Measurements from ENCODE around the gene ELMO1. TPM values are rescaled to one million over a fixed set of nuclear protein-coding genes. Genes with fewer than 3 reads are reported as not detected.

Gene ELMO1
- total RNA-seq, 2 donors from 2014 or later = 32.2 to 46.7 TPM

DNA sequence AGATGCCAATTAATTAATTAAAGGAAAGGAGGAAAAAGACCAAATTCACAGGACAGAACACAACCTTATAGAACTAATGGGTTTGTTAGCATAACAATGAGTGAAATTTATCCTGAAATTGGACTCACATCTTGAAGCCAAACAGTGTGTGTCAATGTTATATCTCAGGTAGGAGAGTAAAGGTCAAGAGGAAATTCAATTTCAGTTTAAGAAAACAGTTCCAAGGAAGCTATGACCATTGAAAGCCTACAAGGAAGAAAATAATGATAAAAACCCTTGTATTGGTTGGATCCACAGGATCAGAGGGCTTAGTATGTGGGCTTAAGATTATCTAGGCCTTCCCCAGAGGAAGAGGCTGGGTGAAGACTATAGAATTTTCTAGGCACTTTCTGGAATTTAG, 525.5 kb downstream of the ELMO1 start:
- no peak for DNase-seq (ENCODE audit: low spot score)
- intact Hi-C loops (cut with DNase I) = no loop called here

DNA sequence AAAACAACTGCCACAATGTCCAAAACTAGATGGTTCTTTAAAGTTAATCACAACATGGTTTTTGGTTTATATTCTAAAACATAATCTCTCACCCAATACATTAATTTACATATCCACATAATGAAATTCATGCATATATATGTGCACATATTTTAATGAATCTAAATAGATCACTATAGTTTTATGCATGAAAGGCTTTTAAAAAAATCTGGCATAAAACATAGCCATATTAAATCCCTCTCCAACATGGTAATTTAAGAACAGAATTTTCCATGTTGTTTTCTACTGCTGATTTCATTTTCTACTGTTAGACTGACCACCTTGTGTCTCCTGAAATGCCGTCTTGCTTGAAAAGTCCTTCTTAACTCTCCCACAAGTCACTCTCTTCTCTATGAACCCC, 528.2 kb downstream of the ELMO1 start:
- no peak for DNase-seq (ENCODE audit: low spot score)
- intact Hi-C loops (cut with DNase I) = no loop called here

DNA sequence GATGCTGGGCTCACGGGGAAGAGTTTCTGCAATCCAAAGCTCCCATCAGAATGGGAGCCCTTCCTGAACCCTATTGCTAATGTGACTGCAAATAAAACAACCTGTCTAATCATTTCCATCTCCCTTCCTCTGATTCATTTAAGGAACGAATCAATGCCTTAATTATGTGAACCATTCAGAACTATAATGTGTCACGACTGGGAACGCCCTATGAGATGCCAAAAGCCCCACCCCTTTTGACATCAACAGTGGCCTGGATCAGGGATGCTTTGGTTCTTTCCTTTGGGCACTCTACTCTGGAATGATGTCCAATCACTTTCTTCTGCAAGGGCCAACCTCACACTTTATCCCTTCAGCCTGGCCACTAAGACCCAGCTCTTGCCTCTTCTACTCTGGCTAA, 528.9 kb downstream of the ELMO1 start:
- intact Hi-C loops (cut with DNase I) = no loop called here
- no peak for DNase-seq (ENCODE audit: low spot score)

DNA sequence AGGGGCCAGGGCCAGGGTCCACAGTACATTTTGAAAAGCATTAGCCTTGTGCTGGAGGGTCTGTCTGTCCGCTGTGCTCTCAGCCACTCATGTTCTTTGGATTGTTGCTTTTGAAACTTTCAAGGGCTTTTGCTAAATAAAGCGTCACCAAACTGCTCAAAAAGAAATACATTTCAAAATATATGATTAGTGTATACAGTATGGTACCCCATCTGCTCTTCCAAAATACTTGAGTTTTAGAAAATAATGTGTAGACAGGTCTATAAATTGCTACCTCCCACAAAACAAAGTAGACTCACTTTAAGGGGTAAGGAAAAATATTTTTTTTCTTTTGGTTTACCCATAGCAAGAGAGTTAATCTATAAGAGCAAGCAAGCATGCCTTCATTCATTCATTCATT, 530.1 kb downstream of the ELMO1 start:
- intact Hi-C loops (cut with DNase I) = no loop called here
- DNase-seq (ENCODE audit: low spot score) = no peak

DNA sequence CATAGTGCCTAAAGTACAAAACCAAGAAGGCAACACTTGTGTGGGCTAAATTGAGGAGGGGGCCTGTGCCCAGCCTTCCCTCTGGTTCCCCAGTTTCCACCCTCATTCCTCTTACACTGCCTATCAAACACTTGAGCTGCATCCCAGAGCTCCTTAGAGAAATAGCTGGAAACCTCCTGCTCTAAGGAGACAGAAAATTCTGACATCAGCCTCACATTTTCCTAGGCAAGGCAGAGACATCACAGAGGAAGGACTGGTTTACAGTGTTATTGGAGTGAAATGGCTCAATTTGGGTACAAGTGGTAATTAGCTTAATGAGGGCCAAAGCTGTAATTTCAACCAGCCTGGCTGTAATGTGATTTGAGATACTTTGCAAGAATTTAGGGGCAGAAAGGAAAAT, 532.0 kb downstream of the ELMO1 start:
- intact Hi-C loops (cut with DNase I) = no loop called here
- DNase-seq (ENCODE audit: low spot score) = no peak

DNA sequence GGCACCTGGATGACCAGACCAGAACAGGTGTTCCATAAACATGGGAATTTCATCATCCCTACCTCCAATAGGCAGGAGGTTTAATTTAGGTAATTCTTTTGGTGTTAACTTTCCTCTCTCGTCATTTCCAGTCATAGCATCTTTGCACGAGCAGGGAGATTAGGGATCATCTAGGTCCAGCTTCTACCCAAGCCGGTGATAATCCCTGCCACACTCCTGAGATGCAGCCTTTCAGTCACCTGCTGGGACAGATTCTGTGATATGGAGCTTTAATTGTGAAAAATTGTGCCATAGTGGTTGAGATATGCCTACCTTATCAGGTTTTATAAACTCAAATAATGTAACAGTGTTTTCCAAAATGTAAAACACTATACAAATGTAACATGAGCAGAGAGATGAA, 532.5 kb downstream of the ELMO1 start:
- intact Hi-C loops (cut with DNase I) = no loop called here
- no peak for DNase-seq (ENCODE audit: low spot score)

DNA sequence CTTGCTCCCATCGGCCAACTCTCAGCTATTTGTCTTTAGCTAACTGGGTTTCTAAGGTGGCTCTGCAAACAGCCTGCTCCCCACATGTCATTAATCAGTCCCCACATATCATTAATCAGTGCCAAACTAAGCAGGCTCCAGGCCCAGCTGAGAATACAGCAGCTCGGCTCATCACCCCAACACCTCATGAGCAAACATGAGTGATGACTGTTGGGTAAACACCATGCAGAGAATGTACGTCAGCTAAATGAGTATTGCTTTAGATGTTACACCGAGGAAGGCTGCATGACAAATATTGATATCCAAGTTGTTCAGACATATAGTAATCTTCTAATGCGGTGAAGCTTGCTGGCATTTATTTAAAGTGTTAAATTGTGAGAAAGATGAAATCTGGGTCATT, 536.9 kb downstream of the ELMO1 start:
- DNase-seq (ENCODE audit: low spot score) = no peak
- intact Hi-C loops (cut with DNase I) = no loop called here

DNA sequence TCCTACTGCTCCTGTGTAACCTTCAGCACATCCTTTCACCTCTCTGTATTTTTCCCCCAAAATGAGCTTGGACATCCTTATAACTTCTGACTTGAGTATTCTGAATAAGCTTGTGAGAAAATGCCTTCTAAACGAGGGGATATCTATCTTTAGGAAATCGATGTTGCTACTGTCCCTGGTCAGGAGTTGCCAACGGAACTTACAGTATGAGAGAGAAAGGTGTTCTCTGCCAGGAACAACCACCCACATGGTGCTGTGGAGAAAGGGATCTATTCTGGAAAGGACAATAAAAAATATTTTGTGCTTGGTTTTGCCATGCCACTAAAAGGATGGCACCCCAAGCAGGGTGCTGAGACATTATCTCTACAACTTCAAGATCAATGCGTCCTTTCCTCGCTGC, 537.8 kb downstream of the ELMO1 start:
- intact Hi-C loops (cut with DNase I) = no loop called here
- DNase-seq (ENCODE audit: low spot score) = no peak

DNA sequence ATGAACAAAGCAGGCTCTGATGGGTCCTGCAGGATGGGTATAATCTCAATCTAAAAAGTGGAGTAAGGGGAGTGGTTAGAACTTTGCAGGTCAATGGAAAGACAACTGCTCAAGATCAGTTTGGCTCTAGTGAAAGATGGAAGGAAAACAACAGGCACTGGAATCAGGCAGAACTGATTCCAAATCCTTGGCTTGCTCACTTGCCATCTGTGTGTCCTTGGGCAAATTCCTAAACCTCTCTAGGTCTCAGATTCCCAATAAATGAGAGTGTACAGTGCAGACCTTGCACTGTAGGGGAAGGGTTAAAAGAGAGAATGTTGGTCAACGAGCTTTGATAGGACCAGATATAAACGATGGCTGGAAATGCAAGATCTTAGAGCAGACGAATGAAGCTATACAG, 538.3 kb downstream of the ELMO1 start:
- DNase-seq (ENCODE audit: low spot score) = no peak
- intact Hi-C loops (cut with DNase I) = no loop called here

DNA sequence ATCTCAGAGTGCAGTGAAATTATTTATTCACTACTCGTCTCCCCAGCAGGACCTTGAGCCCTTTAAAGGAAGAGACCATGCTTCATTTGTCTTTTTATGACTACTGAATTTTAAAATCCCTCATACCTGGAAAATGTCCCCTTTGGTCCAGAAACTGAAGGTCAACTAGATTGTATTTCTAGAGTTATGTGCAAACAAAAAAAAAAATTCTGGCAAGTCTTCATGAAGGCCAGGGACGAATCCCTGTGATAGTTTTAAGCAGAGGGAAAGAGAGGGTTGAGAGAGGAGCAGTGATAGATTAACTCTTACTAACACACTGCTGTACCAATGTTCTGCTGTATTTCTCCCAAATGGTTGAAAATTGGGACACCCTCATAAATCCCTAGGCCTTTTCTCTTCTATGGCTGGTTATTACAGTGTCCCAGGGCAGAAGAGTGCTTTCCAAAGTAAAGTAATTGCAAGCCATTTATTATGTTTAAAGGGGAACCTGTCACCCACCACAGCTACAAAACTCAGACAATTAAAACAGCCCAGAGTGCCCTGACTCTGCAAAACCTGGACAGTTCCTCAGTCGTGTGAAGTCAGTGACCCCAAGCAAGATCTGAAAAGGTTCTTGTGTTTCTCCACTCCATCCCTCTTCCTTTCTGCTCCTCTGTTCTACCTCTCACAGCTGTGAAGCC, 541.6 kb downstream of the ELMO1 start:
- intact Hi-C loops (cut with DNase I) = no loop called here
- no peak for DNase-seq (ENCODE audit: low spot score)

DNA sequence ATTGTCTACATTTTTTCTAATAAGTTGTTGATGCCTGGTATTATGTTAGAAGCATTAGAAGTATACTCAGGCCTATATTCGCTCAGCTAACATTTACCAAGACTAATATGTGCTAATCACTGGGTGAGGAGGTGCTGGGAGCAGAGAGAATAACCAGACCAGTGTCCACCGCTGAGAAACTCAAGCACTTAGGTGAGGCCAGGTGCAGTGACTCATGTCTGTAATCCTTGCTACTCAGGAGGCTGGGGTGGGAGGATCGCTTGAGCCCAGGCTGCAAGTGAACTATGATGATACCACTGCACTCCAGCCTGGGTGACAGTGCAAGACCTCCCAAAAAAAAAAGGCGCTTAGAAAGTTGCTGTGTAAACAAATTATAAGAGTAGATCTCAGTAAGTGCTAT, 542.2 kb downstream of the ELMO1 start:
- DNase-seq (ENCODE audit: low spot score) = no peak
- intact Hi-C loops (cut with DNase I) = no loop called here

DNA sequence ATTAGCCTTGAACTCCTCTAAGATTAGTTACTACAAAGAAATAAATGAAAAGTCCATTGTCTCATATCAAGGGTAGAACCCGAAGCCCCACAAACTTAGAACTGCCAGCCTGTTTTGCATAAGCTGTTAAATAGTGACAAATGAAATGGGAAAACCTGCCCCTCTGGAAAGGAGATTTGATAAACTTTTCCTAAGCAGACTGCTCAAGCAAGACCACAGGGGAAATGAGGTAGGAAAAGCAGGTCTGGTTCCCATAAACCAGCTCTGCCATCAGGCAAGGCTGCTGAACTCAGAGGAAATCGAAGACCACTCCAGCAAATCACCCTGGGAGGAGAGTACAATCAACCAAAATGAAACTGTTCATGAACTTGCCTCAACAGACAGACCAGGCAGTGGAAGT, 542.8 kb downstream of the ELMO1 start:
- no peak for DNase-seq (ENCODE audit: low spot score)
- intact Hi-C loops (cut with DNase I) = no loop called here

DNA sequence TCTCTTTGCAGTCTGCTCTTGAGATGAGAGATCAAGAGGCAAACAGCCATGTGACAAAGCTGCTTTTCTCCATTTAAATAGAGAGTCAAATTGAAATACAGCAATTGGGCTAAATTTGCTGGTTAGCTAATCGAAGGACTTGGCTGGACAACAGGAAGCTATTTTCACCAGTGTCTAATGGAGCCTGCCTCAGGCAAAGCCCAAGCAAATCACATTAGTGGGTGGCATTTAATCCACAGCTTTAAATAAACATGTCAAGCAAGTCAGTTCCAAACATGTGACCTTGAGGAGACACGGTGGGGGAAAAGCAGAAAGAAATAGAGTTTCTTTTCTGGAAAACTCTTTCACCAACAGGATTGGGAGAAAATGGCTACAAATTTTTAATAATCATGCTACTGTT, 543.9 kb downstream of the ELMO1 start:
- DNase-seq (ENCODE audit: low spot score) = no peak
- intact Hi-C loops (cut with DNase I) = no loop called here

DNA sequence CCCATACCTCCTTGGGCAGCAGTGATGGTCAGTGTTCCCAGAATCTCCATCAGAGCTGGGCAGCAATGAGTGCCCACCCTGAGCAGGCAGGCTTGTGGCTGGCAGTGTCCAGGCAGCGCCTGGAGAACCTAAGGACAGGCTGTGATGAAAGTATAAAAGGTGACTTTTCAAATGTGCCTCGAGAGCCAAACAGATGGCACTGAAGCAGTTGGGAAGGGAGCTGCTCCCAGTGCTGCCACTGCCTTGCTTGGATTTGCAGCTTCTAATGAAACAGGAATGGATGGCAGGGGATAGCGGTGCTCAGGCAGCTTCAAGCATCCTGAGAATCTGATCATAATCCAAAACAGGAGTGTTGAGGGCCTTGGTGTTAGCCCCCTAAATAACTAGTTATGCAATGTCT, 544.6 kb downstream of the ELMO1 start:
- intact Hi-C loops (cut with DNase I) = no loop called here
- no peak for DNase-seq (ENCODE audit: low spot score)

DNA sequence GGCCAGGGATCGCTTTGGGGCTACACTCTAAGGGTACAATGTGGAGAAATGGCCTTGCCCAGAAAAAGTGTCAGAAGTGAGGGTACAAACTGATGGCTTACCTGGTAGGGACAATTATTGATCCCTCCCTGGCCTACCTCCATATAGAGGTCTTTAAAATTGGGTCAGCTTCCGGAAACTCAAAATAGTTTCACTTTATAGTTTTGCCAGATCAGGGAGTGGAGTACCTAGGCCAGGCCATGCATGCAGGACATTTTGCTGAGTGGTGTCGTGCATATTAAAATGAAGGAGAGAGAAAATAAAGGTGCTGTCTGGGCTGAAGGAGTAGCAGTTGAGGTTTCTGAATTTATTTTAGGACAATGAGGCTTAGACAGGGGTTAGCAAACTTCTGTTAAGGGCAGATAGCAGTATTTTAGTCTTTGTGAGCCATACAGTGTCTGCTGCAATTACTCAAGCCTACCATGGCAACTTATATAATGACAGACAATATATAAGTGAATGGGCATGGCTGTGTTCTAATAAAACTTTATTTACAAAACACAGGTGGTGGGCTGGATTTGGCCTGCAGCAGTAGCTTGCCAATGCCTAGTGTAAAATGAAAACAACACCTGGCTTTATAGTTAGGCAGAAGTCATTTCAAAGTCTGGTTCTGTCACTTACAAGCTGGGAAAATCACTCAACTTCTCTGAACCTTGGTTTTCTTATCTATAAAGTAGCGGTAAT, 547.5 kb downstream of the ELMO1 start:
- DNase-seq (ENCODE audit: low spot score) = no peak
- intact Hi-C loops (cut with DNase I) = no loop called here

DNA sequence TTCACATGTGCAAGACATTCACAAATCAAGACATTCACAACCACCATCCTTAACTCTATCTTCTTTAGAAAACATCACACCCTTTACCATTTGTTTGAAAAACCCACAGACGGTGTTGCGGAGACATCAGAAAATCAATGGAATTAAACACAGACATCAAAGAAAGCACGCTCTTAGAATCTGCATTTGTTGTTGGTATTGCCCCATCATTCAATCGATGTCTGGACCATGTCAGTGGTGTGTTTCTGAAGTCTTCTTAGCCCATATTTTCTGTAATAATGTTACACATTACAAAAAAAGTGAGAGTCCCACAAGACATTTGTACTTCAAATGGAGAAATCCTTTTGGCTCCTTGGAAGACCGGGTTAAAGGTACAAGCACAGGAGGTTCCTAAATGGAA, 550.5 kb downstream of the ELMO1 start:
- DNase-seq (ENCODE audit: low spot score) = no peak
- intact Hi-C loops (cut with DNase I) = no loop called here

DNA sequence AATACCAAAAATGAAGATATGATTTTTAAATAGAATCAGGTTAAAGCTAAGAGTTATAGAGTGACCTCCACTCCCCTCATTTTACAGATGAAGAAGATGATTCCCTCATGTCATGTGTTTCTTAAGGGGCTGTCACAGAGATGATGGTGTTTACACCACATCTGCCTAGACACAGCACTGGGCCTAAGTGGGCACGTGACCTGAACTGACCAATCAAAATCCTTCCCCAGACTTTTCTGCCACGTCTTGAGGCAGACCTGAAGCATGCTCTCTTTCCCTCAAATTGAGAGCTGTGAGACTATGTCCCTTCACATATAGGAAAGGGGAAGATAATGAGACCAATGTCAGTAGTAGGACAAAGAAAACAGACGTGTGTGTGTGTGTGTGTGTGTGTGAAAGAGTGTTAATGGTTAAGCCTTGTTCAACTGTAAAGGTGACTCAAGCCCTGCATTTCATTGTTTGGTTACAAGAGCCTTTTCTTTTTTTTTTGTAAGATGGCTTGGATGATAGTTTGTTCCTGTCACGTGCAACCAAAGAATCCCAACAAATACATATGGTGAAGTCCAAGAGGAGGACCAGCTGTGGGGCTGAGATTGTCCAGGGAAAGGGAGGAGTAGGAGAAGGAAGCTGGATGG, 551.6 kb downstream of the ELMO1 start:
- no peak for DNase-seq (ENCODE audit: low spot score)
- intact Hi-C loops (cut with DNase I) = no loop called here

DNA sequence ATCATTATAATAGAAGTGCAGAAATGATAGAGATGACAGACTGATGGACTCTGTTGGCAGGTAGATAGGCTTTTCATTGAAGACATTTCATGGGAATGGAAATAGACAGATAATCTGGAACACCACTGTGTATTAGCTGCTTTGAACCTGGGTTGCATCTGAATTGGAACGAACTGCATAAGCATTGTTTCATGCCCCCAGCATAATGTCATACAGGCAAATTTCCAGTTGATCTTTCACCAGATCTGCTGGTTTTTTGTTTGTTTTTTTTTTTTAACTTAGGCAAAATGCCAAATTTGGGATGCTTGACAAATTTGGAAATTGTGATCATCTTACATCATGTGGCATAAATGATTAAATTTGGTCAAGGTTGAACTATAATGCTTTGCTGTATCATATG, 552.2 kb downstream of the ELMO1 start:
- intact Hi-C loops (cut with DNase I) = no loop called here
- DNase-seq (ENCODE audit: low spot score) = no peak

DNA sequence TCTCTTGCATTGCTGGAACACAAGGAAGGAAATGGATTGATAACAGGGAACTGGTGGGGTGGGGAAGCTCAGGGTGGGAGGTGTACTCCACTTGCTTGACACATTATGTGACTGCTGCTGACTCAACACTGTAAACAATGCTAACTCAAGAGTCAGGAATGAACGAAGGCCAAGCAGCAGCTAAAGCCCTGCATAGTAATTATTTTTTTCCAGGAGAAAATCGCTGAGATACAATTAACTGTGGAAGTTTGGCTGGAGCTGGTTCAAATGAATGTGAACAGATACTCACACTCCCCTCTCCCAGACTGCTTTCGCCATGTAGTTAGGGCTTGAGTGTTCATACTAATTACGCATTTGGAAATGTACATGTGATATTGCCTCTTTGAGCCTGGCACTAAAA, 553.5 kb downstream of the ELMO1 start:
- intact Hi-C loops (cut with DNase I) = no loop called here

DNA sequence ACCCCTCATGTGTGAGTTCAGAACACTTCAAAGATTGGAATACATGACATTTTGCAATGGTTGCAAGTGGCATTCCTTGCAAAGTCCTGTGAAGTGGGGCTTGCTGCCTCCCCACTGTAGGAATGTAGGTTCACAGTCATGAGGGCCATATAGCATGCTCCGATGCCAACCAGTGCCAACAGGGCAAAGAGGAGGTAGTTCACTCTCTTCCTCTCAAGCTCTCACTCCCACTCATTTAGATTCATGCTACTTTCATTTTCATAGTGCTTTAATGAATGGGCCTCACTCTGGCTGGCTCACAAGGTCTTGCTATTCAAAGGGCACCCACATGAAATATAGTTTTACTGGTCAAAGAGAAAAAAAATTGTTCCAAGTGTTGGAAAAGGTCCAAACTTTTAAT, 554.5 kb downstream of the ELMO1 start:
- no peak for DNase-seq (ENCODE audit: low spot score)
- intact Hi-C loops (cut with DNase I) = no loop called here

More for the DNA sequence above, 553.5 kb downstream of the ELMO1 start:
- no peak for DNase-seq (ENCODE audit: low spot score)

DNA sequence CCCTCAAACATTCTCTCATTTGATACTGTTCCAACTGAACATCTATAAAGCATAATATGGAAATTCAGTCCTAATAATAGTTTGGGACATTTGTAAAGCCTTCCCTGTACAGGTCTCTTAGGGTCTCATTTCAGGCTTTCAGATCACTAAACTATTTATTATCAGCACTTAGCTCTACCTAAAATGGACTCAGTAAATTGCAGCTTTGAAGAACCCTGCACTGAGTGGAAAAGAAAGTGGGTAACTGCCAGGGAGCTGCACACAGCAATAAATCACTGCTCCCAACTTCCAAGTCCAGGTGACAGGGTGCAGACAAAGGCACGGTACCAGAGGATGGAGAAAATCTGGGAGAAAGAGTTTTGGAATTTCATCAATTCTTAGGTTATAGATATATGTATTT, 559.5 kb downstream of the ELMO1 start:
- no peak for DNase-seq (ENCODE audit: low spot score)
- intact Hi-C loops (cut with DNase I) = no loop called here
